GM18526 (cell line): ENCODE measurements around the gene GTF2H4.

Experiments used
- POLR2A ChIP-seq: IDR thresholded peaks from 3 replicates; pipeline ENCODE4 v1.6.1; 2011; ENCODE audit not compliant: insufficient read length; ENCODE audit errors: extremely low read depth

GTF2H4 gene

GRCh38 chr6:30881392-30882203 lies 26.4 kb upstream of the GTF2H4 start:
- no peak for TF ChIP-seq POLR2A

GRCh38 chr6:30882204-30882758 lies 25.7 kb upstream of the GTF2H4 start:
- TF ChIP-seq POLR2A = no peak

- TF ChIP-seq POLR2A = no peak
These were observed 25.0 kb upstream of the GTF2H4 start for GRCh38 chr6:30882759-30883684.

GRCh38 chr6:30883685-30884520 lies 24.1 kb upstream of the GTF2H4 start, which contains the start of gene DDR1:
TSS of gene DDR1 (plus strand) at chr6:30884519. CDS start at chr6:30888730, 4,211 bp downstream.
- no peak for TF ChIP-seq POLR2A

GRCh38 chr6:30884521-30885480 lies 23.2 kb upstream of the GTF2H4 start:
- TF ChIP-seq POLR2A = no peak

GRCh38 chr6:30885481-30885998 lies 22.5 kb upstream of the GTF2H4 start:
- no peak for TF ChIP-seq POLR2A

- no peak for TF ChIP-seq POLR2A
These were observed 21.8 kb upstream of the GTF2H4 start for GRCh38 chr6:30885999-30886896.

GRCh38 chr6:30886897-30887255 lies 21.1 kb upstream of the GTF2H4 start:
- TF ChIP-seq POLR2A = no peak

- no peak for TF ChIP-seq POLR2A
These were observed 19.8 kb upstream of the GTF2H4 start for GRCh38 chr6:30887901-30888815.

GRCh38 chr6:30888816-30889495 lies 19.1 kb upstream of the GTF2H4 start:
- no peak for TF ChIP-seq POLR2A

GRCh38 chr6:30889496-30889885 lies 18.5 kb upstream of the GTF2H4 start:
- no peak for TF ChIP-seq POLR2A
